Measurements from ENCODE around the gene CCDC116. TPM values are rescaled to one million over a fixed set of nuclear protein-coding genes. Genes with fewer than 3 reads are reported as not detected.
"Not testable (repeated sequence)": the region's sequence is repeated elsewhere in the genome, so short reads cannot be mapped to it uniquely, and the experiment has no call there.

Gene CCDC116
- polyA plus RNA-seq, 1 donor from 2014 or later = 0.28 TPM

DNA sequence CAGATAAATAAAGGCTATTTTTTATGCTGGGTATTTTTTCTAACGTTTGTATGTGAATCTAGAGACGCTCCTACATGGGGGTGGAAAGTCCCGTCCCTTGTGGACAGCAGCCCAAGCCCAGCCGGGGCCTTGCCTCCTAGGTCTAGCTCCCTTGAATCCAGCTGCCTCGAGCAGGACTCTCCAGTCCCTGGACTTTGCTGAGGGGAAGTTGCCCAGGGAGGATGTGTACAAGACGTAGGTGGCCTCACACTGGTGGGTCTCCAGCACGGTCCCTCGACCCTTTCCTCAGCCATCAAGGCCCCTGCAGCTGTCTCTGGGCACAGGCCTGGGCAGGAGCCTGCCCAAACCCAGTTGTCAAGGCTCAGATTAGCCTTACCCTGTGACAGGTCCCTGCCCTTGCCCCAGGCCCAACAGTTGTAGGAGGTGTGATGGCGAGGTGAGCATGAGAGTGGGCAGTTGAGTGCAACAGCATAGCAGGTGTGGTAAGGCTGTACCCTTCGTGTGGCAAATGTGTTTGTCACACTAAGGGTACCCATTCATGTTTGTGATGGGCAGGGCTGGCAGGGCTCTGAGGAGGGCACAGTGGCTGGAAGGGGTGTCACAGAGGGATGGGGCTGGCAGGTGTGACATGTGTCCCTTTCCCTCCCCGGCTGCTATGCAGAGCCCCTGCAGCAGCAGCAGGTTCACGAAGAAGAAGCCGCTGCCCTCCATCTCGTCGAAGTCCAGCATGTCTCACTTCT, 3.4 kb downstream of the CCDC116 start:
- Histone ChIP-seq H4K20me1 (ENCODE audit: insufficient read depth) (no peaks in the 10 kb centered on the region), H3K27ac (ENCODE audit: low read length) (no peak overlapping the region), H2AFZ (ENCODE audit: low read depth, low read length) (no peak overlapping the region), H3F3A (ENCODE audit: insufficient read depth, low read length, poor library complexity, severe bottlenecking) (no peaks in the 10 kb centered on the region), H3K9me2 (ENCODE audit: insufficient read depth, low read length) (no peaks in the 10 kb centered on the region), H3K27me3 (ENCODE audit: insufficient read depth, low read depth, low read length) (no peaks in the 10 kb centered on the region), H3K4me2 (ENCODE audit: low read length) (no peak overlapping the region), H3K9ac (ENCODE audit: low read length) (no peak overlapping the region), H3K4me3 (ENCODE audit: low read length) (no peak overlapping the region), H3K9me3 (ENCODE audit: low read length) (no peaks in the 10 kb centered on the region), H3K36me3 (ENCODE audit: insufficient read depth, low read length) (no peaks in the 10 kb centered on the region), H3K79me2 (replicated peaks; ENCODE audit: insufficient read depth, low read length) (no peaks in the 10 kb centered on the region)
- no peak for TF ChIP-seq EZH2 (IDR thresholded peaks at IDR 0.05; ENCODE audit: borderline replicate concordance, insufficient read depth, low read length, poor library complexity, severe bottlenecking)

DNA sequence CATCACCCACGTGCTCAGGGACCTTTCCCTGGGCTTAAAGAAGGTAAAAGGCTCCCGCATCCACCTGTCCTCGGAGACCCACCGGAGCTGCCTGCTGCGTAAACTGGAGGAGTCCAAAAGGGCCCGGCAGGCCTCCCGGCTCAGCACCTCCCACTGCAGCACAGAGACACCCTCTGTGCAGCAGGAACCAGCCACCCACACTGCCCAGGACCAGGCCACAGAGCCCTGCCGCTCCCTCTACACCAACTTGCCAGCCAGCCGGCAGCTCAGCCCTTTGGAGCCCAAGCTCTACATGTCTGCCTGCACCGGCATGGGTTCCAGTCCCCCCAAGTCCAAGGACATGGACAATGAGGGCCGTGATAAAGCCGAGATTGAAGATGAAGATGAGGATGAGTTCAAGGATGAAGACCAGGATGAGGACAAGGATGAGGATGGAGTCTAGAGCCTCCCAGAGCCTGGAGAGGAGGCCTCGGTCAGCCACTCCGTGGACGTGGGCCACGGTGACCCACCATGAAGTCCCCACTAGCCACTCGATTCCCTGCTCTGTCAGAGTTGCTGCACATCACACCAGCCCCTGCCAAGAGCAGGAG, 4.2 kb downstream of the CCDC116 start:
- Histone ChIP-seq H3K27ac (ENCODE audit: low read length) (no peak overlapping the region), H4K20me1 (ENCODE audit: insufficient read depth) (no peaks in the 10 kb centered on the region), H3K27me3 (ENCODE audit: insufficient read depth, low read depth, low read length) (no peaks in the 10 kb centered on the region), H3K4me3 (ENCODE audit: low read length) (no peak overlapping the region), H3K36me3 (ENCODE audit: insufficient read depth, low read length) (no peaks in the 10 kb centered on the region), H3K79me2 (replicated peaks; ENCODE audit: insufficient read depth, low read length) (no peaks in the 10 kb centered on the region), H3K9me3 (ENCODE audit: low read length) (no peaks in the 10 kb centered on the region), H3K9ac (ENCODE audit: low read length) (no peak overlapping the region), H3K9me2 (ENCODE audit: insufficient read depth, low read length) (no peaks in the 10 kb centered on the region), H3K4me2 (ENCODE audit: low read length) (no peak overlapping the region), H3F3A (ENCODE audit: insufficient read depth, low read length, poor library complexity, severe bottlenecking) (no peaks in the 10 kb centered on the region), H2AFZ (ENCODE audit: low read depth, low read length) (no peak overlapping the region)
- no peak for TF ChIP-seq MXI1 (conservative IDR thresholded peaks at IDR 0.05; ENCODE audit: poor library complexity, severe bottlenecking)
- TF ChIP-seq POLR2AphosphoS5 (IDR thresholded peaks at IDR 0.05) = no peak
- no peak for TF ChIP-seq EP300 (conservative IDR thresholded peaks at IDR 0.05; ENCODE audit: poor library complexity, severe bottlenecking)
- TF ChIP-seq, protein P1, sequence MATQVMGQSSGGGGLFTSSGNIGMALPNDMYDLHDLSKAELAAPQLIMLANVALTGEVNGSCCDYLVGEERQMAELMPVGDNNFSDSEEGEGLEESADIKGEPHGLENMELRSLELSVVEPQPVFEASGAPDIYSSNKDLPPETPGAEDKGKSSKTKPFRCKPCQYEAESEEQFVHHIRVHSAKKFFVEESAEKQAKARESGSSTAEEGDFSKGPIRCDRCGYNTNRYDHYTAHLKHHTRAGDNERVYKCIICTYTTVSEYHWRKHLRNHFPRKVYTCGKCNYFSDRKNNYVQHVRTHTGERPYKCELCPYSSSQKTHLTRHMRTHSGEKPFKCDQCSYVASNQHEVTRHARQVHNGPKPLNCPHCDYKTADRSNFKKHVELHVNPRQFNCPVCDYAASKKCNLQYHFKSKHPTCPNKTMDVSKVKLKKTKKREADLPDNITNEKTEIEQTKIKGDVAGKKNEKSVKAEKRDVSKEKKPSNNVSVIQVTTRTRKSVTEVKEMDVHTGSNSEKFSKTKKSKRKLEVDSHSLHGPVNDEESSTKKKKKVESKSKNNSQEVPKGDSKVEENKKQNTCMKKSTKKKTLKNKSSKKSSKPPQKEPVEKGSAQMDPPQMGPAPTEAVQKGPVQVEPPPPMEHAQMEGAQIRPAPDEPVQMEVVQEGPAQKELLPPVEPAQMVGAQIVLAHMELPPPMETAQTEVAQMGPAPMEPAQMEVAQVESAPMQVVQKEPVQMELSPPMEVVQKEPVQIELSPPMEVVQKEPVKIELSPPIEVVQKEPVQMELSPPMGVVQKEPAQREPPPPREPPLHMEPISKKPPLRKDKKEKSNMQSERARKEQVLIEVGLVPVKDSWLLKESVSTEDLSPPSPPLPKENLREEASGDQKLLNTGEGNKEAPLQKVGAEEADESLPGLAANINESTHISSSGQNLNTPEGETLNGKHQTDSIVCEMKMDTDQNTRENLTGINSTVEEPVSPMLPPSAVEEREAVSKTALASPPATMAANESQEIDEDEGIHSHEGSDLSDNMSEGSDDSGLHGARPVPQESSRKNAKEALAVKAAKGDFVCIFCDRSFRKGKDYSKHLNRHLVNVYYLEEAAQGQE (IDR thresholded peaks at IDR 0.05; ENCODE audit: borderline replicate concordance) = no peak
- TF ChIP-seq SMC3 (conservative IDR thresholded peaks at IDR 0.05; ENCODE audit: poor library complexity) = no peak
- TF ChIP-seq, protein P2, sequence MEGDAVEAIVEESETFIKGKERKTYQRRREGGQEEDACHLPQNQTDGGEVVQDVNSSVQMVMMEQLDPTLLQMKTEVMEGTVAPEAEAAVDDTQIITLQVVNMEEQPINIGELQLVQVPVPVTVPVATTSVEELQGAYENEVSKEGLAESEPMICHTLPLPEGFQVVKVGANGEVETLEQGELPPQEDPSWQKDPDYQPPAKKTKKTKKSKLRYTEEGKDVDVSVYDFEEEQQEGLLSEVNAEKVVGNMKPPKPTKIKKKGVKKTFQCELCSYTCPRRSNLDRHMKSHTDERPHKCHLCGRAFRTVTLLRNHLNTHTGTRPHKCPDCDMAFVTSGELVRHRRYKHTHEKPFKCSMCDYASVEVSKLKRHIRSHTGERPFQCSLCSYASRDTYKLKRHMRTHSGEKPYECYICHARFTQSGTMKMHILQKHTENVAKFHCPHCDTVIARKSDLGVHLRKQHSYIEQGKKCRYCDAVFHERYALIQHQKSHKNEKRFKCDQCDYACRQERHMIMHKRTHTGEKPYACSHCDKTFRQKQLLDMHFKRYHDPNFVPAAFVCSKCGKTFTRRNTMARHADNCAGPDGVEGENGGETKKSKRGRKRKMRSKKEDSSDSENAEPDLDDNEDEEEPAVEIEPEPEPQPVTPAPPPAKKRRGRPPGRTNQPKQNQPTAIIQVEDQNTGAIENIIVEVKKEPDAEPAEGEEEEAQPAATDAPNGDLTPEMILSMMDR (IDR thresholded peaks at IDR 0.05; ENCODE audit: poor library complexity, severe bottlenecking) = no peak
- no peak for TF ChIP-seq EZH2 (IDR thresholded peaks at IDR 0.05; ENCODE audit: borderline replicate concordance, insufficient read depth, low read length, poor library complexity, severe bottlenecking)
- no peak for TF ChIP-seq RAD21 (conservative IDR thresholded peaks at IDR 0.05)
- TF ChIP-seq TAF1 (IDR thresholded peaks at IDR 0.05; ENCODE audit: low read depth) = no peak

DNA sequence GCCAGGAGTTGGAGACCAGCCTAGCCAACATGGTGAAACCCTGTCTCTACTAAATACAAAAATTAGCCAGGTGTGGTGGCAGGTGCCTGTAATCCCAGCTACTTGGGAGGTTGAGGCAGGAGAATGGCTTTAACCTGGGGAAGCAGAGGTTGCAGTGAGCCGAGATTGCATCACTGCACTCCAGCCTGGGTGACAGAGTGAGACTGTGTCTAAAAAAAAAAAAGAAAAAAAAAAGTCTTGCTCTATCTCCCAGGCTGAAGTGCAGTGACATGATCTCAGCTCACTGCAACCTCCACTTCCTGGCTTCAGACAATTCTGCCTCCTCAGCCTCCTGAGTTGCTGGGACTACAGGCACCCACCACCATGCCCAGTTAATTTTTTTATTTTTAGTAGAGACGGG, 4.9 kb downstream of the CCDC116 start:
- not testable (repeated sequence) for H3F3A ChIP-seq (ENCODE audit: insufficient read depth, low read length, poor library complexity, severe bottlenecking); H4K20me1 ChIP-seq (ENCODE audit: insufficient read depth); H3K36me3 ChIP-seq (ENCODE audit: insufficient read depth, low read length); H3K4me3 ChIP-seq (ENCODE audit: low read length); H3K9me2 ChIP-seq (ENCODE audit: insufficient read depth, low read length); H3K4me2 ChIP-seq (ENCODE audit: low read length); H3K79me2 ChIP-seq (replicated peaks; ENCODE audit: insufficient read depth, low read length); H3K27me3 ChIP-seq (ENCODE audit: insufficient read depth, low read depth, low read length); H3K9ac ChIP-seq (ENCODE audit: low read length); H3K9me3 ChIP-seq (ENCODE audit: low read length); H3K27ac ChIP-seq (ENCODE audit: low read length); H2AFZ ChIP-seq (ENCODE audit: low read depth, low read length)
